ENCODE measurements around the gene SCNN1G.

Gene SCNN1G

GRCh38 chr16:23252310-23252709, 69.8 kb downstream of the SCNN1G start:
- TF ChIP-seq FOXM1 (IDR thresholded peaks at IDR 0.05; ENCODE audit: borderline replicate concordance, low read depth) = no peak
- TF ChIP-seq, protein P1, sequence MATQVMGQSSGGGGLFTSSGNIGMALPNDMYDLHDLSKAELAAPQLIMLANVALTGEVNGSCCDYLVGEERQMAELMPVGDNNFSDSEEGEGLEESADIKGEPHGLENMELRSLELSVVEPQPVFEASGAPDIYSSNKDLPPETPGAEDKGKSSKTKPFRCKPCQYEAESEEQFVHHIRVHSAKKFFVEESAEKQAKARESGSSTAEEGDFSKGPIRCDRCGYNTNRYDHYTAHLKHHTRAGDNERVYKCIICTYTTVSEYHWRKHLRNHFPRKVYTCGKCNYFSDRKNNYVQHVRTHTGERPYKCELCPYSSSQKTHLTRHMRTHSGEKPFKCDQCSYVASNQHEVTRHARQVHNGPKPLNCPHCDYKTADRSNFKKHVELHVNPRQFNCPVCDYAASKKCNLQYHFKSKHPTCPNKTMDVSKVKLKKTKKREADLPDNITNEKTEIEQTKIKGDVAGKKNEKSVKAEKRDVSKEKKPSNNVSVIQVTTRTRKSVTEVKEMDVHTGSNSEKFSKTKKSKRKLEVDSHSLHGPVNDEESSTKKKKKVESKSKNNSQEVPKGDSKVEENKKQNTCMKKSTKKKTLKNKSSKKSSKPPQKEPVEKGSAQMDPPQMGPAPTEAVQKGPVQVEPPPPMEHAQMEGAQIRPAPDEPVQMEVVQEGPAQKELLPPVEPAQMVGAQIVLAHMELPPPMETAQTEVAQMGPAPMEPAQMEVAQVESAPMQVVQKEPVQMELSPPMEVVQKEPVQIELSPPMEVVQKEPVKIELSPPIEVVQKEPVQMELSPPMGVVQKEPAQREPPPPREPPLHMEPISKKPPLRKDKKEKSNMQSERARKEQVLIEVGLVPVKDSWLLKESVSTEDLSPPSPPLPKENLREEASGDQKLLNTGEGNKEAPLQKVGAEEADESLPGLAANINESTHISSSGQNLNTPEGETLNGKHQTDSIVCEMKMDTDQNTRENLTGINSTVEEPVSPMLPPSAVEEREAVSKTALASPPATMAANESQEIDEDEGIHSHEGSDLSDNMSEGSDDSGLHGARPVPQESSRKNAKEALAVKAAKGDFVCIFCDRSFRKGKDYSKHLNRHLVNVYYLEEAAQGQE (IDR thresholded peaks at IDR 0.05; ENCODE audit: low read depth) = no peak
- no peak for TF ChIP-seq TEAD4 (IDR thresholded peaks at IDR 0.05)
- no peak for TF ChIP-seq CREB1 (IDR thresholded peaks at IDR 0.05; ENCODE audit: low read depth)
- no peak for TF ChIP-seq ZBTB7A (IDR thresholded peaks at IDR 0.05; ENCODE audit: low read depth)
- no peak for TF ChIP-seq YY1 (IDR thresholded peaks at IDR 0.05; ENCODE audit: low read depth)
- TF ChIP-seq USF1 (IDR thresholded peaks at IDR 0.05) = no peak
- TF ChIP-seq NFIC (IDR thresholded peaks at IDR 0.05) = no peak
- TF ChIP-seq EP300 (IDR thresholded peaks at IDR 0.05; ENCODE audit: borderline replicate concordance) = no peak
- TF ChIP-seq TAF1 (IDR thresholded peaks at IDR 0.05; ENCODE audit: low read depth) = no peak
- TF ChIP-seq EGR1 (IDR thresholded peaks at IDR 0.05) = no peak
- TF ChIP-seq TCF12 (IDR thresholded peaks at IDR 0.05; ENCODE audit: low read depth) = no peak
- TF ChIP-seq RAD21 (IDR thresholded peaks at IDR 0.05; ENCODE audit: low read depth) = no peak
- TF ChIP-seq CEBPB (IDR thresholded peaks at IDR 0.05) = no peak
- TF ChIP-seq, protein P2, sequence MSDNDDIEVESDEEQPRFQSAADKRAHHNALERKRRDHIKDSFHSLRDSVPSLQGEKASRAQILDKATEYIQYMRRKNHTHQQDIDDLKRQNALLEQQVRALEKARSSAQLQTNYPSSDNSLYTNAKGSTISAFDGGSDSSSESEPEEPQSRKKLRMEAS (IDR thresholded peaks at IDR 0.05) = no peak

DNA sequence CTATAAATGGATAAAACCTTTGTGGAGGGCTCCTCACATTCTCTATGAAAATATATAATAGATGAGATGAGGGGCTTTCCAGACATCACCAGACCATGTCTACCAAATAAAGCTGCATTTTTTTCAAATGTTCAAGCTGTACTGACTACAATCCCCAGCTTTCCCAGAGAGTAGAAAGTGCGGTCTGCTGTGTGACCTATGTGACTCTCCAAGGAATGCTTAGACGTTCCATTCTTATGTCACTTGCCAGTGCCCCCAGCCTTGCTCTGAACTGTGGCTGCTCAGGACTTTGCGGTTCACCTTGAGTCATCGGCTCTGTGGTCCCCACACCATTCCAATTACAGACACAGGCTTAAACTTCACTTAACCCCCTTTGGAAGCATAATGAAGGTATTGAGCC, 71.8 kb downstream of the SCNN1G start:
- TF ChIP-seq FOXM1 (IDR thresholded peaks at IDR 0.05; ENCODE audit: borderline replicate concordance, low read depth) (no peak), RAD21 (IDR thresholded peaks at IDR 0.05; ENCODE audit: low read depth) (no peak), TCF12 (IDR thresholded peaks at IDR 0.05; ENCODE audit: low read depth) (no peak)

- no peak for TF ChIP-seq NFIC (IDR thresholded peaks at IDR 0.05)
- TF ChIP-seq TAF1 (IDR thresholded peaks at IDR 0.05; ENCODE audit: low read depth) = no peak
- TF ChIP-seq, protein P1 (IDR thresholded peaks at IDR 0.05; ENCODE audit: low read depth) = no peak
These were observed 72.5 kb downstream of the SCNN1G start for GRCh38 chr16:23255000-23255399.

DNA sequence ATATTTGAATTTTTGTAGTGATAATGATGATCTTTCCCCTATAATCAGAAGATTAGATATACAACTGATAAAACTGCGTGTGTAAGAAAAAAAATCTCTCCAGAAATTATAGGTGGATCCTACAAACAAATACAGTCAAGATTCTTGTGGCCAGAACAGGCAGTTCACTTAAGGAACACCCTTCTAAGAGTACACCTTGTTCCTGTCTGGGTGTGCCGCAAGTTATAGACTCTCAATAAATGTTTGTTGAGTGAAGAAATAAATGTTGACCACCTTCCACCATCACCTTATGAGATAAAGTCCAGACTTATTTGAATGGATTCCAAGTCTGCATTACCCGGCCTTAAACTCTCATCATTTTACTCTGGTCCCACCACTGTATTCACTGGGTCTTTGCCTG, 73.9 kb downstream of the SCNN1G start:
- TF ChIP-seq YY1 (IDR thresholded peaks at IDR 0.05; ENCODE audit: low read depth) (no peak), ZBTB7A (IDR thresholded peaks at IDR 0.05; ENCODE audit: low read depth) (no peak), TAF1 (IDR thresholded peaks at IDR 0.05; ENCODE audit: low read depth) (no peak), EP300 (IDR thresholded peaks at IDR 0.05; ENCODE audit: borderline replicate concordance) (no peak), USF1 (IDR thresholded peaks at IDR 0.05) (no peak)
- TF ChIP-seq, protein P2 (IDR thresholded peaks at IDR 0.05) = no peak

DNA sequence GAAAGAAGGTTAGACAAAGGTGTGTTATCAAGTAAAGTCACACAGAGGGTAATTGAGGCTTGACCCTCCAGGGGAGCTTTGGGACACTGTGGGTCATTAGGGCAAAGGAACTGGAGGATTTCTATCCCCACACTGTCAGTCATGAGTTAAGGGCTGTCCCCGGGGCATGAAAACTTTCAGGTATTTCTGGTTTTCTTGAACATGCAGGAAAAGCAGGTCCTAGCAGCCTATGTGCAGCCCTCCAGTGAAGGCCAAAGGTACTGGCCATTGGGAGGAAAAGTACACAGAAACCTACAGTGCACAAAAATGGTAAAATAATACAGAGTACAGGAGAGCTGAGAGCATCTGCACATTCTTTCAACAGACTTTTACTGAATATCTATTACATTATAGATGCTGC, 75.1 kb downstream of the SCNN1G start:
- TF ChIP-seq CEBPB (IDR thresholded peaks at IDR 0.05) = no peak
- no peak for TF ChIP-seq USF1 (IDR thresholded peaks at IDR 0.05)
- TF ChIP-seq, protein P2 (IDR thresholded peaks at IDR 0.05) = no peak
- TF ChIP-seq, protein P1 (IDR thresholded peaks at IDR 0.05; ENCODE audit: low read depth) = no peak
- TF ChIP-seq EP300 (IDR thresholded peaks at IDR 0.05; ENCODE audit: borderline replicate concordance) = no peak
- TF ChIP-seq FOXM1 (IDR thresholded peaks at IDR 0.05; ENCODE audit: borderline replicate concordance, low read depth) = no peak
- no peak for TF ChIP-seq RAD21 (IDR thresholded peaks at IDR 0.05; ENCODE audit: low read depth)
- no peak for TF ChIP-seq ZBTB7A (IDR thresholded peaks at IDR 0.05; ENCODE audit: low read depth)
- TF ChIP-seq TEAD4 (IDR thresholded peaks at IDR 0.05) = no peak
- TF ChIP-seq YY1 (IDR thresholded peaks at IDR 0.05; ENCODE audit: low read depth) = no peak
- TF ChIP-seq TAF1 (IDR thresholded peaks at IDR 0.05; ENCODE audit: low read depth) = no peak
- TF ChIP-seq EGR1 (IDR thresholded peaks at IDR 0.05) = no peak
- TF ChIP-seq TCF12 (IDR thresholded peaks at IDR 0.05; ENCODE audit: low read depth) = no peak
- TF ChIP-seq CREB1 (IDR thresholded peaks at IDR 0.05; ENCODE audit: low read depth) = no peak
- TF ChIP-seq NFIC (IDR thresholded peaks at IDR 0.05) = no peak

Measured in Ishikawa (cell line).